ENCODE results near the gene EED.

GRCh38 chr11:86294026-86294425, 49.5 kb downstream of the EED start:
- no peak for TF ChIP-seq ZNF274 (IDR thresholded peaks at IDR 0.05; ENCODE audit: low read depth, low read length)
- no peak for TF ChIP-seq YY1 (IDR thresholded peaks at IDR 0.05; ENCODE audit: insufficient read depth, insufficient read length)
